ENCODE measurements around the gene SOCS7.

DNA sequence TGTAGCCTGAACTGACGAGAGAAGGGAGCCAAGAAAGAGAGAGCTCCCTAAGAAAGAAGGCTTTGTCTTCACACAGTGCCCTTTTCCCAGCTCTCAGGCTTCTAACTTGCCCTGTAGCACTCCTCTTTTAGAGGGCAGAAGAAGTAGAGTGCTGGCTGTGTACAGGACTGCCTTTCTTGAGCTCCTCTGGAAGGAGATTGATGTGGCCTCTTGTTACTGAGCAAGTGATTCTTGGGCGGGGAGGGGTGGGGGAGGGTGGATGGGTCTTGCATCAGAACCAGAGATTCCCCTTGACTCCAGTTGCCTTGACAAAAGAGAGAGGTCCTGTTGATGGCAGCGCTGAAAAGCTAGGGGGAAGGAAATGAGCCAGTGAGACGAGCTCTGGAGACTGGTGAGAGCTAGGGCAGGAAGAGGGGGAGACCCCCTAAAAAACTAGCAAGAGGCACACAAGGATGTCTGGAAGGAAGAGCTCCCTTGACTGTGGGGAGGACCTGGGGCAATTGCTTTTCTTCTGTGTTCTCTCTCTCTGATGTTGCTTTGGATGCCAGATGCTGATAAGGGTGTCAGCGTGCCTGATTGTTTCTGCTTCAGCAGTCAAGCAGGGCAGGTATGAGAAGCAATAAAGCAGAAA is 26.3 kb upstream of the SOCS7 start:
- TF ChIP-seq, protein P1, sequence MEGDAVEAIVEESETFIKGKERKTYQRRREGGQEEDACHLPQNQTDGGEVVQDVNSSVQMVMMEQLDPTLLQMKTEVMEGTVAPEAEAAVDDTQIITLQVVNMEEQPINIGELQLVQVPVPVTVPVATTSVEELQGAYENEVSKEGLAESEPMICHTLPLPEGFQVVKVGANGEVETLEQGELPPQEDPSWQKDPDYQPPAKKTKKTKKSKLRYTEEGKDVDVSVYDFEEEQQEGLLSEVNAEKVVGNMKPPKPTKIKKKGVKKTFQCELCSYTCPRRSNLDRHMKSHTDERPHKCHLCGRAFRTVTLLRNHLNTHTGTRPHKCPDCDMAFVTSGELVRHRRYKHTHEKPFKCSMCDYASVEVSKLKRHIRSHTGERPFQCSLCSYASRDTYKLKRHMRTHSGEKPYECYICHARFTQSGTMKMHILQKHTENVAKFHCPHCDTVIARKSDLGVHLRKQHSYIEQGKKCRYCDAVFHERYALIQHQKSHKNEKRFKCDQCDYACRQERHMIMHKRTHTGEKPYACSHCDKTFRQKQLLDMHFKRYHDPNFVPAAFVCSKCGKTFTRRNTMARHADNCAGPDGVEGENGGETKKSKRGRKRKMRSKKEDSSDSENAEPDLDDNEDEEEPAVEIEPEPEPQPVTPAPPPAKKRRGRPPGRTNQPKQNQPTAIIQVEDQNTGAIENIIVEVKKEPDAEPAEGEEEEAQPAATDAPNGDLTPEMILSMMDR (IDR thresholded peaks at IDR 0.05) = no peak
- no peak for TF ChIP-seq EP300 (IDR thresholded peaks at IDR 0.05; ENCODE audit: low read depth)
- no peak for TF ChIP-seq POLR2AphosphoS5 (IDR thresholded peaks at IDR 0.05)

Measured in transverse colon (tissue), 4 donors.